Ascending aorta (tissue), 2 donors: ENCODE data around the gene HINFP. TPM values are rescaled to one million over a fixed set of nuclear protein-coding genes. Genes with fewer than 3 reads are reported as not detected.

Experiments
- DNase-seq, 2 donors: peaks; one replicate each; pipeline ENCODE4 v3.0.0-alpha.2; 2019; ENCODE audit warnings: low spot score in 2 of 2
- H3K27ac ChIP-seq, 2 donors: fragments of 200-600 bp; sonication (generic); one replicate each; pipeline ENCODE4 v1.5.1; 2016 to 2017; ENCODE audit warnings: mild to moderate bottlenecking in 1 of 2
- H3K27me3 ChIP-seq: fragments of 200-600 bp; sonication (generic); one replicate; pipeline ENCODE4 v1.5.1; 2017
- H3K36me3 ChIP-seq, 2 donors: fragments of 200-600 bp; sonication (generic); one replicate each; pipeline ENCODE4 v1.5.1; 2016
- H3K4me1 ChIP-seq, 2 donors: fragments of 200-600 bp; sonication (generic); one replicate each; pipeline ENCODE4 v1.5.1; 2016 to 2017; ENCODE audit warnings: mild to moderate bottlenecking in 1 of 2
- H3K4me3 ChIP-seq, 2 donors: fragments of 200-600 bp; sonication (generic); one replicate each; pipeline ENCODE4 v1.5.1; 2016 to 2017; ENCODE audit warnings: mild to moderate bottlenecking in 1 of 2
- H3K9me3 ChIP-seq, 2 donors: fragments of 200-600 bp; sonication (generic); one replicate each; pipeline ENCODE4 v1.5.1; 2016
- intact Hi-C: fragments of 100-400 bp; cut with DNase I; formaldehyde crosslinking; loops from one replicate; pipeline ENCODE4 v1.15.1; 2023
- total RNA-seq: library from RNA; depleted of rRNA; stranded (reverse); fragments of >200 nt; gene quantifications from one replicate; pipeline ENCODE4 v1.1.0, GENCODE V29; 2016
- TF ChIP-seq, protein P1 (sequence below), 3 experiments: fragments of 200-600 bp in 2 of 3; fragments of 450-650 bp in 1 of 3; sonication (generic) in 2 of 3; IDR thresholded peaks; one replicate each; pipeline ENCODE4 v1.5.1; 2016 to 2019; ENCODE audit warnings: antibody characterized with exemption in 3 of 3, mild to moderate bottlenecking in 1 of 3, moderate library complexity in 1 of 3

The HINFP gene
- total RNA-seq, 1 donor from 2014 or later, result 36.5 TPM

DNA sequence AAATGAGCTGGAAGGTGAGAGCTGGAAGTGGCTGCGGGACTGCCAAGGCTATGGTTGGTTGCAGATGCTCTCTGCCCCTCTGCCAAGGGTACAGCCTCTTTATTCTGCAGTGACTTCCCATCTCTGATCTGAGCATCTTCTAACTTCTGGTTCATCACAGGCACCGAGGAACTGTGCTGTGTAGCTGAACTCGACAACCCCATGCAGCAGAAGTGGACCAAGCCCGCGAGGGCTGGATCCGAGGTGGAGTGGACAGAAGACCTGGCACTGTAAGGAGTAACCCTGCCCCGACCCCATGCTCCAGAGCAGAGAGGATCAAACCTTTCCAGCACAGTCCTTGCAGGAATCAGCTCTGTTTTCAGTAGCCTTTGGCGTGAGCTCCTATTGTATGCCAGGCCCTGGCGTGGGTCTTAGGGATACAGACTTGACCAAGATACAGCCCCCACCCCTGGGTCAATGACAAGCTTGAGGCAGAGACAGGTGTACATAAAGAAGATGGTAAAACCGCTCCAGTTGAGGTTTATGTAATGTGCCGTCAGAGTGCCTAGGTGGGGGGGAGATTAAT, 9.9 kb upstream of the HINFP start:
- intact Hi-C loops, result no loop called here
- Histone ChIP-seq H3K36me3 (peaks cover 37 to 50% of the 10 kb centered on the region in 2 donors), H3K4me3 (no peak overlapping the region), H3K9me3 (no peaks in the 10 kb centered on the region), H3K4me1 (peaks cover 4 to 14% of the 10 kb centered on the region in 2 donors), H3K27ac (no peak overlapping the region), H3K27me3 (no peaks in the 10 kb centered on the region)
- TF ChIP-seq, protein P1, sequence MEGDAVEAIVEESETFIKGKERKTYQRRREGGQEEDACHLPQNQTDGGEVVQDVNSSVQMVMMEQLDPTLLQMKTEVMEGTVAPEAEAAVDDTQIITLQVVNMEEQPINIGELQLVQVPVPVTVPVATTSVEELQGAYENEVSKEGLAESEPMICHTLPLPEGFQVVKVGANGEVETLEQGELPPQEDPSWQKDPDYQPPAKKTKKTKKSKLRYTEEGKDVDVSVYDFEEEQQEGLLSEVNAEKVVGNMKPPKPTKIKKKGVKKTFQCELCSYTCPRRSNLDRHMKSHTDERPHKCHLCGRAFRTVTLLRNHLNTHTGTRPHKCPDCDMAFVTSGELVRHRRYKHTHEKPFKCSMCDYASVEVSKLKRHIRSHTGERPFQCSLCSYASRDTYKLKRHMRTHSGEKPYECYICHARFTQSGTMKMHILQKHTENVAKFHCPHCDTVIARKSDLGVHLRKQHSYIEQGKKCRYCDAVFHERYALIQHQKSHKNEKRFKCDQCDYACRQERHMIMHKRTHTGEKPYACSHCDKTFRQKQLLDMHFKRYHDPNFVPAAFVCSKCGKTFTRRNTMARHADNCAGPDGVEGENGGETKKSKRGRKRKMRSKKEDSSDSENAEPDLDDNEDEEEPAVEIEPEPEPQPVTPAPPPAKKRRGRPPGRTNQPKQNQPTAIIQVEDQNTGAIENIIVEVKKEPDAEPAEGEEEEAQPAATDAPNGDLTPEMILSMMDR (IDR thresholded peaks at IDR 0.05), result no peak
- no peak for DNase-seq

DNA sequence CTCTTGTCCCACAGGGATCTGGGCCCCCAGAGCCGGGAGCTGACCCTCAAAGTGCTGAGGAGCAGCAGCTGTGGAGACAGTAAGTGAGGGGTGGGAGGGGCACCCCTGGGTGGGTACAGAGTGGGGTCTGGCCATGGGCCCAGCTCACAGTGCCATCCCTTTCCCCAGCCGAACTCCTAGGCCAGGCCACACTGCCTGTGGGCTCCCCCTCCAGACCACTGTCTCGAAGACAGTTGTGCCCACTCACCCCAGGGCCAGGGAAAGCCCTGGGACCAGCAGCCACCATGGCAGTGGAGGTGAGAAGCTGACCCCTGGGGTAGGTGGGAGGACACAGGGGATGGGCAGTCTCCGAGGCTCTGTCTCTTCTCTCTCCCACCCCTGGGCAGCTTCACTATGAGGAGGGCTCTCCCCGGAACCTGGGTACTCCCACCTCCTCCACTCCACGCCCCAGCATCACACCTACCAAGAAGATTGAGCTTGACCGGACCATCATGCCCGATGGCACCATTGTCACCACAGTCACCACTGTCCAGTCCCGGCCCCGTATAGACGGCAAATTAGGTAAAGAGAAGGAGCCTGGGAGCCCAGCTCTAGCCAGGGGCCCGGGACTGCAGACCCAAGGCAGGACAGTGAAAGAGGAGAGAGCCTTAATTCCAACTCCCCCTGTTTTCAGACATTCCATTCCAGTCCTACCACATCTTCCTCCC, 8.9 kb upstream of the HINFP start:
- Histone ChIP-seq H3K4me1 (peaks cover 0 to 10% of the 10 kb centered on the region in 2 donors), H3K36me3 (peaks cover 38 to 50% of the 10 kb centered on the region in 2 donors), H3K27ac (no peak overlapping the region), H3K27me3 (no peaks in the 10 kb centered on the region), H3K4me3 (no peak overlapping the region), H3K9me3 (no peaks in the 10 kb centered on the region)
- TF ChIP-seq, protein P1 (IDR thresholded peaks at IDR 0.05), result no peak
- intact Hi-C loops, result no loop called here
- no peak for DNase-seq

DNA sequence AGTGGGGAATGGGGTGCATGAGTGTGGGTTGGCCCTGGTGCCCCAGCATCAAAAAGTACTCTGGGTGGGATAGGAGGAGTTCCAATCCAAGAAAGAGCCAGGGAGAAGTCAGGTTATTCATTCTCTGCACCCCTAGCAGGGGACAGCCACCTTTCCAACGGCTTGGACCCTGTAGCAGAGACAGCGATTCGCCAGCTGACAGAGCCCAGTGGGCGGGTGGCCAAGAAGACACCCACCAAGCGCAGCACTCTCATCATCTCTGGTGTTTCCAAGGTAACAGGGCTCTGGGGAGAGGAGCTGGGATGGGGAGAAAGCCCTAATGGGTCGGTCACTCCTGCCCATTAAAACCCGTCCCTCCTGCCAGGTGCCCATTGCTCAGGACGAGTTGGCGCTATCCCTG, 7.7 kb upstream of the HINFP start:
- no peaks in the 10 kb centered on the region for H3K27me3 ChIP-seq
- no peak for DNase-seq
- TF ChIP-seq, protein P1 (IDR thresholded peaks at IDR 0.05), result no peak
- no peaks in the 10 kb centered on the region for H3K9me3 ChIP-seq
- H3K36me3 ChIP-seq, result peaks cover 38 to 50% of the 10 kb centered on the region in 2 donors
- H3K4me1 ChIP-seq, result peaks cover 0 to 4% of the 10 kb centered on the region in 2 donors
- intact Hi-C loops, result no loop called here
- H3K4me3 ChIP-seq, result no peak overlapping the region
- no peak overlapping the region for H3K27ac ChIP-seq

DNA sequence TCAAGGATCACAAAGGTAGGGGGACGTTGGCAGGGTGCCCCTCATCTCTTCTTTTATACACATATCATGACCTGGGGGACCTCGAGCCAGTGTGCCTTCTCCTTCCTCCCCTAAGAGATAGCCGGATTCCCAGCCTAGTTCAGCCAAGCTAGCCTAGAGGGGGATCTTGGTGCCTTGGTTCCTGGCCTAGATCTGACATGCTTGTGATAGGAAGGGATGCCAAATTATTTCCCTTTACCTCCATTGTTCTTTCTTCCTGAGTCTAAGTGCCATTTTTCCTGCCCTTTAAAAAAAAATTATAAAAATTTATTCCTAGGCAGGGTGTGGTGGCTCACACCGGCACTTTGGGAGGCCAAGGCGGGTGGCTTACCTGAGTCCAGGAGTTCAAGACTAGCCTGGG, 7.0 kb upstream of the HINFP start:
- Histone ChIP-seq H3K4me1 (no peaks in the 10 kb centered on the region), H3K4me3 (no peak overlapping the region), H3K27ac (no peak overlapping the region), H3K9me3 (no peaks in the 10 kb centered on the region), H3K27me3 (no peaks in the 10 kb centered on the region), H3K36me3 (peaks cover 38 to 50% of the 10 kb centered on the region in 2 donors)
- intact Hi-C loops, result no loop called here
- DNase-seq, result no peak
- TF ChIP-seq, protein P1 (IDR thresholded peaks at IDR 0.05), result no peak

DNA sequence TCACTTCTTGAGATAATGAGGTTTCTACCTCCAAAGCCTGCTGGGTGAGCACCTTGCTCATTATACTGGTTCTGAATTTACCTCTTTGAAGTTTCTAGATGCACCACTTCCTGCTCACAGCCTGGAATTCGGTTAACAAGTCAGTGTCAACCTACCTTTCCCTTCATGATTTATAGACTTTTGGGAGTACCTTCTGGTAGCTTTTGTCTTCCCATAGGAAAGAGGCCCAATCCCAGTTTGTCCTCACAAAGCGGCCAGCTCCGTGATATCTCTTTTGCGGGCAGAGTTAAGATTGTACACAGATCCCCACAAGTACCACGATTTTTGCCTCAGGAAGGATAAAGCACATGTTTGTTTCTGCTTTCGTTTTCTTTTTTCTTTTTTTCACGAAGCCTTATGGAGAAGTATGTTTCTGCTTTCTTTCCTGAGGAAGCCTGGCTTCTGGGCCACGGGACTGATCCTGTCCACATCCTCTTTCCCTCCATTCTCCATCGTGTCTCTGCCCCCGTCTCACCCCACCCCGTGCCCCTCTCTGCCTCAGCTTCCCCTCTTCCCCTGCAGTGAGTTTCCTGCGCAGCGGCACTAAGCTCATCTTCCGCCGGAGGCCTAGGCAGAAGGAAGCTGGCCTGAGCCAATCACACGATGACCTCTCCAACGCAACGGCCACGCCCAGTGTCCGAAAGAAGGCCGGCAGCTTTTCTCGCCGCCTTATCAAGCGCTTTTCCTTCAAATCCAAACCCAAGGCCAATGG, 5.7 kb upstream of the HINFP start:
- Histone ChIP-seq H3K9me3 (no peaks in the 10 kb centered on the region), H3K4me3 (no peak overlapping the region), H3K27me3 (no peaks in the 10 kb centered on the region), H3K36me3 (peaks cover 38 to 50% of the 10 kb centered on the region in 2 donors), H3K4me1 (peaks cover 0 to 3% of the 10 kb centered on the region in 2 donors), H3K27ac (peak overlapping the region in 1 of 2 donors; percentile 28)
- intact Hi-C loops, result no loop called here
- TF ChIP-seq, protein P1 (IDR thresholded peaks at IDR 0.05), result no peak
- DNase-seq, result peak; percentile 31 to 72
